ENCODE results near the gene PPP2R2D.

PPP2R2D gene

GRCh38 chr10:131998845-131999681, 98.3 kb downstream of the PPP2R2D start:
- no peak for TF ChIP-seq CTCF (IDR thresholded peaks at IDR 0.05)
- Histone ChIP-seq H3K36me3 (no peaks in the 10 kb centered on the region), H3K27me3 (peaks cover 0 to 8% of the 10 kb centered on the region in 2 donors), H3K4me1 (peaks cover 0 to 18% (median 8%) of the 10 kb centered on the region in 4 donors), H3K9me3 (no peaks in the 10 kb centered on the region), H3K4me3 (no peak overlapping the region), H3K27ac (no peak overlapping the region)
- intact Hi-C loops (cut with DNase I; ENCODE audit: low total_unique reads) = no loop called here
- peak in 1 of 2 donors; percentile 50 for DNase-seq

- peaks cover 0 to 18% (median 8%) of the 10 kb centered on the region in 4 donors for H3K4me1 ChIP-seq
- peaks cover 0 to 8% of the 10 kb centered on the region in 2 donors for H3K27me3 ChIP-seq
- H3K9me3 ChIP-seq = no peaks in the 10 kb centered on the region
- TF ChIP-seq CTCF (IDR thresholded peaks at IDR 0.05) = no peak
- intact Hi-C loops (cut with DNase I; ENCODE audit: low total_unique reads) = no loop called here
- H3K36me3 ChIP-seq = no peaks in the 10 kb centered on the region
- DNase-seq = peak in 1 of 2 donors; percentile 45
- H3K4me3 ChIP-seq = no peak overlapping the region
- no peak overlapping the region for H3K27ac ChIP-seq
These were observed 100.6 kb downstream of the PPP2R2D start for GRCh38 chr10:132001238-132001972.

GRCh38 chr10:132002004-132002403, 101.2 kb downstream of the PPP2R2D start:
- H3K9me3 ChIP-seq = no peaks in the 10 kb centered on the region
- H3K4me1 ChIP-seq = peaks cover 0 to 14% (median 6%) of the 10 kb centered on the region in 4 donors
- H3K4me3 ChIP-seq = no peak overlapping the region
- no peak overlapping the region for H3K27ac ChIP-seq
- H3K36me3 ChIP-seq = no peaks in the 10 kb centered on the region
- H3K27me3 ChIP-seq = peaks cover 0 to 8% of the 10 kb centered on the region in 2 donors
- intact Hi-C loops (cut with DNase I; ENCODE audit: low total_unique reads) = no loop called here
- DNase-seq = peak in 1 of 2 donors; percentile 40
- no peak for TF ChIP-seq CTCF (IDR thresholded peaks at IDR 0.05)

- TF ChIP-seq CTCF (IDR thresholded peaks at IDR 0.05) = no peak
- H3K4me3 ChIP-seq = no peak overlapping the region
- peak in 1 of 2 donors; percentile 29 for DNase-seq
- no peak overlapping the region for H3K27ac ChIP-seq
- peaks cover 0 to 3% (median 0%) of the 10 kb centered on the region in 4 donors for H3K4me1 ChIP-seq
- H3K9me3 ChIP-seq = no peaks in the 10 kb centered on the region
- intact Hi-C loops (cut with DNase I; ENCODE audit: low total_unique reads) = no loop called here
- no peaks in the 10 kb centered on the region for H3K36me3 ChIP-seq
- peaks cover 0 to 8% of the 10 kb centered on the region in 2 donors for H3K27me3 ChIP-seq
These were observed 102.6 kb downstream of the PPP2R2D start for GRCh38 chr10:132003282-132003924.

GRCh38 chr10:132004052-132004451, 103.2 kb downstream of the PPP2R2D start:
- Histone ChIP-seq H3K4me1 (no peaks in the 10 kb centered on the region), H3K4me3 (no peak overlapping the region), H3K9me3 (no peaks in the 10 kb centered on the region), H3K27me3 (peaks cover 0 to 8% of the 10 kb centered on the region in 2 donors), H3K27ac (no peak overlapping the region), H3K36me3 (no peaks in the 10 kb centered on the region)
- DNase-seq = no peak
- intact Hi-C loops (cut with DNase I; ENCODE audit: low total_unique reads) = no loop called here
- no peak for TF ChIP-seq CTCF (IDR thresholded peaks at IDR 0.05)

Data from tibial artery (tissue), 4 donors.